H54 (cell line): ENCODE data around the gene NKPD1.
"Not testable (repeated sequence)": the region's sequence is repeated elsewhere in the genome, so short reads cannot be mapped to it uniquely, and the experiment has no call there.

Experiments
- DNase-seq: peaks from one replicate; pipeline ENCODE4 v3.0.0; 2011; ENCODE audit warnings: low spot score, mixed read lengths; ENCODE audit not compliant: insufficient read length
- FAIRE-seq: peaks from 3 replicates; lab custom pipeline; 2011; peaks lifted over from hg19 to GRCh38; lab: Jason Lieb, UNC
- POLR2A ChIP-seq: IDR thresholded peaks from 2 replicates; pipeline ENCODE4 v1.6.1; 2011; ENCODE audit warnings: low read depth, mild to moderate bottlenecking, low read length

The NKPD1 gene

GRCh38 chr19:45135176-45135885 lies 25.5 kb downstream of the NKPD1 start:
- TF ChIP-seq POLR2A, result no peak
- DNase-seq (no peak), FAIRE-seq (no peak)

GRCh38 chr19:45133661-45134060 lies 27.1 kb downstream of the NKPD1 start:
- no peak for TF ChIP-seq POLR2A
- no peak for DNase-seq
- FAIRE-seq, result no peak

- FAIRE-seq (no peak), DNase-seq (peak; percentile 35)
- TF ChIP-seq POLR2A, result no peak
These were observed 29.7 kb downstream of the NKPD1 start for GRCh38 chr19:45130888-45131615.

- DNase-seq, result no peak
- no peak for TF ChIP-seq POLR2A
- no peak for FAIRE-seq
These were observed 30.5 kb downstream of the NKPD1 start for GRCh38 chr19:45130236-45130635.

- FAIRE-seq (no peak), DNase-seq (no peak)
- no peak for TF ChIP-seq POLR2A
These were observed 32.0 kb downstream of the NKPD1 start for GRCh38 chr19:45128806-45129205.

GRCh38 chr19:45128146-45128545 lies 32.6 kb downstream of the NKPD1 start:
- DNase-seq, result no peak
- no peak for TF ChIP-seq POLR2A
- no peak for FAIRE-seq

- FAIRE-seq, result no peak
- no peak for TF ChIP-seq POLR2A
- no peak for DNase-seq
These were observed 34.1 kb downstream of the NKPD1 start for GRCh38 chr19:45126654-45127053.

- FAIRE-seq (no peak), DNase-seq (peak; percentile 45)
- TF ChIP-seq POLR2A, result no peak
These were observed 34.7 kb downstream of the NKPD1 start for GRCh38 chr19:45125975-45126493.

GRCh38 chr19:45125360-45125759 lies 35.4 kb downstream of the NKPD1 start:
- DNase-seq, result no peak
- no peak for TF ChIP-seq POLR2A
- FAIRE-seq, result no peak

GRCh38 chr19:45124021-45124420 lies 36.8 kb downstream of the NKPD1 start:
- FAIRE-seq (no peak), DNase-seq (no peak)
- TF ChIP-seq POLR2A, result no peak

GRCh38 chr19:45123440-45123850 lies 37.3 kb downstream of the NKPD1 start:
- TF ChIP-seq POLR2A, result no peak
- FAIRE-seq (no peak), DNase-seq (no peak)

- no peak for TF ChIP-seq POLR2A
- DNase-seq (no peak), FAIRE-seq (no peak)
These were observed 38.0 kb downstream of the NKPD1 start for GRCh38 chr19:45122832-45123231.

- FAIRE-seq, result no peak
- no peak for TF ChIP-seq POLR2A
- no peak for DNase-seq
These were observed 38.9 kb downstream of the NKPD1 start for GRCh38 chr19:45121827-45122345.

GRCh38 chr19:45119582-45119981 lies 41.2 kb downstream of the NKPD1 start:
- DNase-seq (no peak), FAIRE-seq (no peak)
- TF ChIP-seq POLR2A, result no peak

GRCh38 chr19:45118591-45119355 lies 42.0 kb downstream of the NKPD1 start:
- not testable (repeated sequence) for FAIRE-seq, DNase-seq
